ENCODE results near the gene MRPS33. TPM values are rescaled to one million over a fixed set of nuclear protein-coding genes. Genes with fewer than 3 reads are reported as not detected.
"Not testable (repeated sequence)": the region's sequence is repeated elsewhere in the genome, so short reads cannot be mapped to it uniquely, and the experiment has no call there.

The MRPS33 gene
- total RNA-seq, 2 donors from 2014 or later: 73.9 to 101 TPM

- DNase-seq (ENCODE audit: low spot score in 2 of 2): no peak
- Mint-ChIP-seq H3K27ac (peak overlapping the region in 1 of 2 donors; percentile 32), H3K36me3 (no peaks in the 10 kb centered on the region), H3K9me3 (no peaks in the 10 kb centered on the region)
- ATAC-seq: no peak
These were observed 32.8 kb downstream of the MRPS33 start for GRCh38 chr7:140981951-140982350.

- Mint-ChIP-seq H3K9me3 (no peaks in the 10 kb centered on the region), H3K36me3 (no peaks in the 10 kb centered on the region), H3K27ac (no peak overlapping the region)
- ATAC-seq (no peak), DNase-seq (ENCODE audit: low spot score in 2 of 2) (no peak)
These were observed 37.0 kb downstream of the MRPS33 start for GRCh38 chr7:140977741-140978140.

- ATAC-seq: peak in 1 of 2 donors; percentile 50
- Mint-ChIP-seq H3K36me3 (no peaks in the 10 kb centered on the region), H3K9me3 (no peaks in the 10 kb centered on the region), H3K27ac (no peak overlapping the region)
- no peak for DNase-seq (ENCODE audit: low spot score in 2 of 2)
These were observed 41.6 kb downstream of the MRPS33 start for GRCh38 chr7:140972876-140973829.

GRCh38 chr7:140972344-140972743 lies 42.4 kb downstream of the MRPS33 start:
- H3K27ac Mint-ChIP-seq: no peak overlapping the region
- DNase-seq (ENCODE audit: low spot score in 2 of 2) (no peak), ATAC-seq (no peak)
- H3K9me3 Mint-ChIP-seq: no peaks in the 10 kb centered on the region
- no peaks in the 10 kb centered on the region for H3K36me3 Mint-ChIP-seq

GRCh38 chr7:140967438-140967837 lies 47.3 kb downstream of the MRPS33 start:
- ATAC-seq (no peak), DNase-seq (ENCODE audit: low spot score in 2 of 2) (no peak)
- no peaks in the 10 kb centered on the region for H3K36me3 Mint-ChIP-seq
- H3K9me3 Mint-ChIP-seq: no peaks in the 10 kb centered on the region
- no peak overlapping the region for H3K27ac Mint-ChIP-seq

- no peak for ATAC-seq
- no peak overlapping the region for H3K27ac Mint-ChIP-seq
- no peak for DNase-seq (ENCODE audit: low spot score in 2 of 2)
- H3K36me3 Mint-ChIP-seq: no peaks in the 10 kb centered on the region
- no peaks in the 10 kb centered on the region for H3K9me3 Mint-ChIP-seq
These were observed 48.1 kb downstream of the MRPS33 start for GRCh38 chr7:140966561-140967233.

- no peak overlapping the region for H3K27ac Mint-ChIP-seq
- peaks cover 0 to 5% of the 10 kb centered on the region in 2 donors for H3K9me3 Mint-ChIP-seq
- ATAC-seq: no peak
- DNase-seq (ENCODE audit: low spot score in 2 of 2): no peak
- H3K36me3 Mint-ChIP-seq: peaks cover 0 to 6% of the 10 kb centered on the region in 2 donors
These were observed 53.6 kb downstream of the MRPS33 start for GRCh38 chr7:140961117-140961516.

- not testable (repeated sequence) for H3K9me3 Mint-ChIP-seq; H3K27ac Mint-ChIP-seq; ATAC-seq; H3K36me3 Mint-ChIP-seq; DNase-seq (ENCODE audit: low spot score in 2 of 2)
These were observed 57.8 kb downstream of the MRPS33 start for GRCh38 chr7:140956997-140957396.

Other genes starting within 250 kb of the MRPS33 start
- gene BRAF, start 90.0 kb downstream of the MRPS33 start, total RNA-seq: 10 to 100 TPM; 19.4 to 33.5 TPM
- gene TMEM178B, start 59.1 kb upstream of the MRPS33 start, total RNA-seq: under 1 TPM; 0.18 to 0.25 TPM